SK-N-SH (cell line): ENCODE results near the gene NME5.

Experiments
- CTCF ChIP-seq: fragments of 200-600 bp; sonication (generic); IDR thresholded peaks from 2 replicates; pipeline ENCODE4 v1.6.1; 2017; ENCODE audit warnings: antibody characterized with exemption, mild to moderate bottlenecking, moderate library complexity
- EP300 ChIP-seq, 2 experiments: IDR thresholded peaks; 2 replicates each; pipeline versions ENCODE4 v1.4.0 to v1.6.1; 2012; ENCODE audit warnings: borderline replicate concordance in 1 of 2, low read depth in 1 of 2, low read length in 1 of 2
- JUND ChIP-seq: IDR thresholded peaks from 2 replicates; pipeline ENCODE4 v1.4.0; 2012
- POLR2AphosphoS5 ChIP-seq: IDR thresholded peaks from 2 replicates; pipeline ENCODE4 v1.6.1; 2012; ENCODE audit warnings: low read depth, low read length
- RAD21 ChIP-seq: IDR thresholded peaks from 2 replicates; pipeline ENCODE4 v1.6.1; 2012; ENCODE audit warnings: mild to moderate bottlenecking, low read length
- RFX5 ChIP-seq: IDR thresholded peaks from 2 replicates; pipeline ENCODE4 v1.6.1; 2012; ENCODE audit warnings: mild to moderate bottlenecking, improper control_type of control experiment, low read length
- YY1 ChIP-seq: IDR thresholded peaks from 2 replicates; pipeline ENCODE4 v1.4.0; 2012; ENCODE audit warnings: low read depth, mild to moderate bottlenecking
- TF ChIP-seq, protein P1 (sequence below): fragments of 150-350 bp; IDR thresholded peaks from 2 replicates; pipeline ENCODE4 v1.6.1; 2017; ENCODE audit warnings: antibody characterized with exemption, low read length, low read depth, borderline replicate concordance
- TF ChIP-seq, protein P2 (sequence below): IDR thresholded peaks from 2 replicates; pipeline ENCODE4 v1.4.0; 2012; ENCODE audit warnings: low read depth
- TF ChIP-seq, protein P3 (sequence below): IDR thresholded peaks from 2 replicates; pipeline ENCODE4 v1.6.1; 2012; ENCODE audit warnings: mild to moderate bottlenecking, low read depth, low read length, moderate library complexity

DNA sequence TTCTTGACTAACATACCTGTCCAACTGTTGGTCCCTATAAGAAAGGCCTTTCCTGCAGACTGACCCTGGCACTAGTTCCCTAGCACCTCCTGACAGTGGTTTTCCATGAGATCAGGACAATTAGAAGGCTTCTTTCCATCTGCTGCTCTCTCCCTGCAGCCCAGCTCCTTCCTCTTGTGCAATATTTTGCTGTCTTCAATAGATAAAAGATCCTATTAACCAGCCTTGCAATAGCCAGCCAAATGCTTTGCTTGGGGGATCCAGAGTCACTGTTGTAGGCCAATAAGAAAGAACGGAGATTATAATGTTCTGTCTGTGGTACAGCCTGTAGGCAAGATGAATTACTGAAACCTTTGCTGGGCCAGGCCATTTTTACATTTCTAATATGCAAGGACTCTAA, 18.4 kb upstream of the NME5 start:
- no peak for TF ChIP-seq JUND
- no peak for TF ChIP-seq RFX5
- no peak for TF ChIP-seq POLR2AphosphoS5
- TF ChIP-seq CTCF, result no peak
- no peak for TF ChIP-seq EP300 (IDR thresholded peaks at IDR 0.05; ENCODE audit: borderline replicate concordance in 1 of 2, low read depth in 1 of 2, low read length in 1 of 2)
- TF ChIP-seq, protein P1, sequence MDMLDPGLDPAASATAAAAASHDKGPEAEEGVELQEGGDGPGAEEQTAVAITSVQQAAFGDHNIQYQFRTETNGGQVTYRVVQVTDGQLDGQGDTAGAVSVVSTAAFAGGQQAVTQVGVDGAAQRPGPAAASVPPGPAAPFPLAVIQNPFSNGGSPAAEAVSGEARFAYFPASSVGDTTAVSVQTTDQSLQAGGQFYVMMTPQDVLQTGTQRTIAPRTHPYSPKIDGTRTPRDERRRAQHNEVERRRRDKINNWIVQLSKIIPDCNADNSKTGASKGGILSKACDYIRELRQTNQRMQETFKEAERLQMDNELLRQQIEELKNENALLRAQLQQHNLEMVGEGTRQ, result no peak
- TF ChIP-seq, protein P2, sequence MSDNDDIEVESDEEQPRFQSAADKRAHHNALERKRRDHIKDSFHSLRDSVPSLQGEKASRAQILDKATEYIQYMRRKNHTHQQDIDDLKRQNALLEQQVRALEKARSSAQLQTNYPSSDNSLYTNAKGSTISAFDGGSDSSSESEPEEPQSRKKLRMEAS, result no peak
- TF ChIP-seq RAD21, result no peak
- TF ChIP-seq, protein P3, sequence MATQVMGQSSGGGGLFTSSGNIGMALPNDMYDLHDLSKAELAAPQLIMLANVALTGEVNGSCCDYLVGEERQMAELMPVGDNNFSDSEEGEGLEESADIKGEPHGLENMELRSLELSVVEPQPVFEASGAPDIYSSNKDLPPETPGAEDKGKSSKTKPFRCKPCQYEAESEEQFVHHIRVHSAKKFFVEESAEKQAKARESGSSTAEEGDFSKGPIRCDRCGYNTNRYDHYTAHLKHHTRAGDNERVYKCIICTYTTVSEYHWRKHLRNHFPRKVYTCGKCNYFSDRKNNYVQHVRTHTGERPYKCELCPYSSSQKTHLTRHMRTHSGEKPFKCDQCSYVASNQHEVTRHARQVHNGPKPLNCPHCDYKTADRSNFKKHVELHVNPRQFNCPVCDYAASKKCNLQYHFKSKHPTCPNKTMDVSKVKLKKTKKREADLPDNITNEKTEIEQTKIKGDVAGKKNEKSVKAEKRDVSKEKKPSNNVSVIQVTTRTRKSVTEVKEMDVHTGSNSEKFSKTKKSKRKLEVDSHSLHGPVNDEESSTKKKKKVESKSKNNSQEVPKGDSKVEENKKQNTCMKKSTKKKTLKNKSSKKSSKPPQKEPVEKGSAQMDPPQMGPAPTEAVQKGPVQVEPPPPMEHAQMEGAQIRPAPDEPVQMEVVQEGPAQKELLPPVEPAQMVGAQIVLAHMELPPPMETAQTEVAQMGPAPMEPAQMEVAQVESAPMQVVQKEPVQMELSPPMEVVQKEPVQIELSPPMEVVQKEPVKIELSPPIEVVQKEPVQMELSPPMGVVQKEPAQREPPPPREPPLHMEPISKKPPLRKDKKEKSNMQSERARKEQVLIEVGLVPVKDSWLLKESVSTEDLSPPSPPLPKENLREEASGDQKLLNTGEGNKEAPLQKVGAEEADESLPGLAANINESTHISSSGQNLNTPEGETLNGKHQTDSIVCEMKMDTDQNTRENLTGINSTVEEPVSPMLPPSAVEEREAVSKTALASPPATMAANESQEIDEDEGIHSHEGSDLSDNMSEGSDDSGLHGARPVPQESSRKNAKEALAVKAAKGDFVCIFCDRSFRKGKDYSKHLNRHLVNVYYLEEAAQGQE, result no peak
- TF ChIP-seq YY1, result no peak
